ENCODE measurements around the gene EPB41L5. TPM values are rescaled to one million over a fixed set of nuclear protein-coding genes. Genes with fewer than 3 reads are reported as not detected.

EPB41L5 gene
- total and polyA plus RNA-seq, 2 donors (not counting 3 experiments of a cell fraction or from before 2014, with no cell fraction given): 8.4 to 13.6 TPM

- H3K4me1 ChIP-seq (ENCODE audit: control insufficient read depth, extremely low read depth, insufficient read depth, low read length): no peaks in the 10 kb centered on the region
- no peaks in the 10 kb centered on the region for H3K36me3 ChIP-seq (ENCODE audit: control insufficient read depth in 2 of 2, extremely low read depth in 1 of 2, insufficient read depth in 2 of 2, low read length in 2 of 2)
- ChIA-PET POLR2A (no interaction called here), CTCF (interaction anchor here (1.0 kb wide), 1 partner anchor 141 kb away, joined by 3 read pairs; no protein-coding TSS in a partner anchor)
- H3K9me3 ChIP-seq (replicated peaks; ENCODE audit: control insufficient read depth, insufficient read depth, low read length): no peaks in the 10 kb centered on the region
- H3K79me2 ChIP-seq (ENCODE audit: control insufficient read depth, insufficient read depth, low read length): no peaks in the 10 kb centered on the region
- no peak for FAIRE-seq
- BruUV-seq (replicated peaks): no TSS peak
- H3K9ac ChIP-seq (replicated peaks; ENCODE audit: extremely low read depth, insufficient read depth, low read length): no peak overlapping the region
- intact Hi-C loops (cut with micrococcal nuclease): no loop called here
- no peak overlapping the region for H3K27ac ChIP-seq (ENCODE audit: insufficient read depth, low read depth, low read length)
- TF ChIP-seq, protein P1, sequence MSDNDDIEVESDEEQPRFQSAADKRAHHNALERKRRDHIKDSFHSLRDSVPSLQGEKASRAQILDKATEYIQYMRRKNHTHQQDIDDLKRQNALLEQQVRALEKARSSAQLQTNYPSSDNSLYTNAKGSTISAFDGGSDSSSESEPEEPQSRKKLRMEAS (IDR thresholded peaks at IDR 0.05; ENCODE audit: insufficient read depth, insufficient read length): no peak
- TF ChIP-seq POLR2A (IDR thresholded peaks at IDR 0.05; ENCODE audit: low read depth, low read length): no peak
- no peak for TF ChIP-seq CTCF (IDR thresholded peaks at IDR 0.05; ENCODE audit: extremely low read depth in 1 of 2, insufficient read depth in 1 of 2, low read depth in 1 of 2, low read length in 2 of 2)
- no peak for TF ChIP-seq MYC (IDR thresholded peaks at IDR 0.05; ENCODE audit: low read depth, low read length)
- H2AFZ ChIP-seq (ENCODE audit: low read depth, low read length): no peak overlapping the region
- no peaks in the 10 kb centered on the region for H4K20me1 ChIP-seq (replicated peaks; ENCODE audit: control insufficient read depth, extremely low read depth, insufficient read depth, low read length)
- no peaks in the 10 kb centered on the region for H3K27me3 ChIP-seq (ENCODE audit: control insufficient read depth in 2 of 2, insufficient read depth in 2 of 2, low read length in 2 of 2)
- H3K4me2 ChIP-seq (ENCODE audit: insufficient read depth, low read length): no peak overlapping the region
- no peak overlapping the region for H3K4me3 ChIP-seq (replicated peaks in 1 of 3; ENCODE audit: insufficient read depth in 1 of 3, low read depth in 1 of 3, low read length in 3 of 3)
- DNase-seq (ENCODE audit: low read depth, low spot score): no peak
- dilution Hi-C loops (cut with MboI; ENCODE audit: extremely low pct_ligation_motif_present, low sequenced_read_pairs): no loop called here
- no peaks in the 10 kb centered on the region for H3K9me1 ChIP-seq (replicated peaks; ENCODE audit: control insufficient read depth, extremely low read depth, insufficient read depth, low read length)
These were observed 21.7 kb downstream of the EPB41L5 start for GRCh38 chr2:120034621-120035020.

GRCh38 chr2:120036145-120036544 is 23.3 kb downstream of the EPB41L5 start:
- BruUV-seq (replicated peaks): no TSS peak
- Histone ChIP-seq H3K27ac (ENCODE audit: insufficient read depth, low read depth, low read length) (no peak overlapping the region), H3K27me3 (ENCODE audit: control insufficient read depth in 2 of 2, insufficient read depth in 2 of 2, low read length in 2 of 2) (no peaks in the 10 kb centered on the region), H3K4me3 (replicated peaks in 1 of 3; ENCODE audit: insufficient read depth in 1 of 3, low read depth in 1 of 3, low read length in 3 of 3) (no peak overlapping the region), H3K4me1 (ENCODE audit: control insufficient read depth, extremely low read depth, insufficient read depth, low read length) (no peaks in the 10 kb centered on the region), H3K4me2 (ENCODE audit: insufficient read depth, low read length) (no peak overlapping the region), H3K9me1 (replicated peaks; ENCODE audit: control insufficient read depth, extremely low read depth, insufficient read depth, low read length) (no peaks in the 10 kb centered on the region), H4K20me1 (replicated peaks; ENCODE audit: control insufficient read depth, extremely low read depth, insufficient read depth, low read length) (no peaks in the 10 kb centered on the region), H2AFZ (ENCODE audit: low read depth, low read length) (no peak overlapping the region), H3K79me2 (ENCODE audit: control insufficient read depth, insufficient read depth, low read length) (no peaks in the 10 kb centered on the region), H3K36me3 (ENCODE audit: control insufficient read depth in 2 of 2, extremely low read depth in 1 of 2, insufficient read depth in 2 of 2, low read length in 2 of 2) (no peaks in the 10 kb centered on the region), H3K9me3 (replicated peaks; ENCODE audit: control insufficient read depth, insufficient read depth, low read length) (no peaks in the 10 kb centered on the region), H3K9ac (replicated peaks; ENCODE audit: extremely low read depth, insufficient read depth, low read length) (no peak overlapping the region)
- ChIA-PET POLR2A (no interaction called here), CTCF (no interaction called here)
- intact Hi-C loops (cut with micrococcal nuclease) (no loop called here), dilution Hi-C loops (cut with MboI; ENCODE audit: extremely low pct_ligation_motif_present, low sequenced_read_pairs) (no loop called here)
- FAIRE-seq (no peak), DNase-seq (ENCODE audit: low read depth, low spot score) (no peak)
- TF ChIP-seq FOS (IDR thresholded peaks at IDR 0.05; ENCODE audit: borderline replicate concordance, insufficient read depth, low read length): no peak
- TF ChIP-seq, protein P1 (IDR thresholded peaks at IDR 0.05; ENCODE audit: insufficient read depth, insufficient read length): no peak
- no peak for TF ChIP-seq POLR2AphosphoS5 (IDR thresholded peaks at IDR 0.05; ENCODE audit: insufficient read depth, low read depth, low read length)
- no peak for TF ChIP-seq GATA2 (IDR thresholded peaks at IDR 0.05; ENCODE audit: insufficient read depth, insufficient read length, low read depth, low read length)
- no peak for TF ChIP-seq CTCF (IDR thresholded peaks at IDR 0.05; ENCODE audit: extremely low read depth in 1 of 2, insufficient read depth in 1 of 2, low read depth in 1 of 2, low read length in 2 of 2)
- TF ChIP-seq MYC (IDR thresholded peaks at IDR 0.05; ENCODE audit: low read depth, low read length): no peak
- TF ChIP-seq JUN (IDR thresholded peaks at IDR 0.05; ENCODE audit: borderline replicate concordance, insufficient read depth, insufficient read length, low read depth): no peak
- TF ChIP-seq EZH2 (IDR thresholded peaks at IDR 0.05; ENCODE audit: borderline replicate concordance, low read depth, low read length, severe bottlenecking): no peak
- TF ChIP-seq POLR2A (IDR thresholded peaks at IDR 0.05; ENCODE audit: low read depth, low read length): no peak
